ENCODE data around the gene C7orf57. TPM values are rescaled to one million over a fixed set of nuclear protein-coding genes. Genes with fewer than 3 reads are reported as not detected.
A peak's percentile ranks its signal among the peaks of the same experiment; 100 is the strongest.

C7orf57 gene
- total RNA-seq, 1 experiment from 2014 or later = 0.15 TPM

- POLR2A ChIA-PET = no interaction called here
- BruUV-seq (replicated peaks) = no TSS peak
- RAD21 ChIA-PET (ENCODE audit: low non-redundant PET in 1 of 2, low total read pairs in 2 of 2, uncharacterized antibody in 2 of 2, unreplicated experiment in 2 of 2) = no interaction called here
- Histone ChIP-seq H2AFZ (ENCODE audit: low read depth, low read length, poor library complexity, severe bottlenecking) (no peak overlapping the region), H3K4me1 (ENCODE audit: control insufficient read depth in 1 of 2, insufficient read depth in 2 of 2, low read length in 2 of 2) (peaks cover 0 to 9% of the 10 kb centered on the region in 2 experiments; a peak in 3 of 4 replicates), H3K4me2 (ENCODE audit: low read length) (0 out of 2 replicates have a peak overlapping the region, but pooled peaks have one; percentile 12), H3K79me2 (ENCODE audit: insufficient read depth, low read length) (no peaks in the 10 kb centered on the region), H3K27me3 (ENCODE audit: insufficient read depth, low read length) (no peaks in the 10 kb centered on the region), H3K9me3 (ENCODE audit: control insufficient read depth in 1 of 2, insufficient read depth in 1 of 2, low read depth in 1 of 2, low read length in 2 of 2) (no peaks in the 10 kb centered on the region), H4K20me1 (ENCODE audit: insufficient read depth) (no peaks in the 10 kb centered on the region), H3K36me3 (ENCODE audit: control insufficient read depth in 1 of 2, insufficient read depth in 2 of 2, low read length in 2 of 2) (no peaks in the 10 kb centered on the region), H3K9ac (ENCODE audit: low read length) (no peak overlapping the region), H3K27ac (ENCODE audit: low read depth, low read length) (no peak overlapping the region), H3K4me3 (replicated peaks in 1 of 2; ENCODE audit: low read depth in 1 of 2, low read length in 2 of 2) (no peak overlapping the region), H3K9me2 (ENCODE audit: insufficient read depth) (0 out of 2 replicates have a peak, but pooled peaks cover 2% of the 10 kb centered on the region)
- CTCF ChIA-PET = no interaction called here
- intact Hi-C loops (cut with micrococcal nuclease) = no loop called here
- peak; percentile 54; the same call in 1 of the 2 replicates for ATAC-seq
- no peak for DNase-seq (ENCODE audit: low read depth, low spot score)
- no peak for TF ChIP-seq CTCF (IDR thresholded peaks at IDR 0.05 in 2 of 3, conservative IDR thresholded peaks at IDR 0.05 in 1 of 3; ENCODE audit: borderline replicate concordance in 1 of 3, insufficient read depth in 1 of 3, low read depth in 2 of 3, low read length in 2 of 3)
- no peak for TF ChIP-seq RAD21 (IDR thresholded peaks at IDR 0.05; ENCODE audit: low read depth)
- TF ChIP-seq ZBTB33 (IDR thresholded peaks at IDR 0.05; ENCODE audit: extremely low read depth, insufficient replicate concordance, low read length) = no peak
- TF ChIP-seq FOSL1 (IDR thresholded peaks at IDR 0.05; ENCODE audit: low read depth) = peak; percentile 27; the same call in 1 of the 2 replicates
These were observed 32.1 kb downstream of the C7orf57 start for GRCh38 chr7:48067475-48067874.

All from HCT116 (cell line).